HG02981 (cell line): ENCODE data around the gene JAK2.

Experiments used
- ATAC-seq: cut with Tn5 transposase; IDR thresholded peaks from one replicate; pipeline ENCODE4 v1.9.1; 2021; ENCODE audit warnings: mild to moderate bottlenecking, moderate library complexity; ENCODE audit not compliant: unreplicated experiment

JAK2 gene

DNA sequence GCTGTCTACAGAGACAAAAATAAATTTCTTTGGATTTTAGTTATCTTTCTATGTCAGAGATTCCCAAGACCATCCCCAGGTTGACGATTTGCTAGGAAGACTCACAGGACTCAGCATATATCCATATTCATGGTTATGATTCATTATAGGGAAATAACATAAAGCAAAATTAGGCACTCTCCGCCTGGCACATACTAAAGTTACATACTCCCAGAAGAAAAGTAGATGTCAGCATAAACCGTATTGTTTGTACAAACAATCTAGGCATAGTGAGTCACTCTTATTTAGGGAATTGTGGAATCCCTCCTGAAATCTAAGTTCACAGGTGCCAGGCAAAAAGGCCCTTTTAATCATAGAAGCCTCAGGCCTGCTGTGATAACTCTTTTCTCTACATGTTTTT, 137.4 kb downstream of the JAK2 start:
- ATAC-seq = no peak

DNA sequence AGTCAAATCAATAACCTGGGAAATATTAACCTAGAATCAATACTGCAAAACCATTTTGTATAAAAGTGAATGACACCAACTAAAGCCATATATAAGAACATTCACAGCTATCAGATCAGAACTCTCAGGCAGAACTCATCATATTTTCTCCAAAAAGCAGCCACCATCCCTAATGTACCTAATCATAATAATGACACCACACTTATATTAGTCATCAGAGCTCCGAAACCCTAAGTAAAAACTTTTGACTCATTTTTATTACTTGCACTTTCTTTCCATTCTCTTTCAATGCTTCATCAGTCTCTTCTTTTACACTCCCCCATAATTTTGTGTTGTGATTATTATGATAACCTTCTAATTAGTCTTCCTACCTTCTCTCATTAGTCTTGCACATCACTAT, 155.1 kb downstream of the JAK2 start:
- no peak for ATAC-seq

- ATAC-seq = no peak
Measured at GRCh38 chr9:5144217-5144616, 159.1 kb downstream of the JAK2 start.

- ATAC-seq = no peak
Measured at GRCh38 chr9:5146241-5146640, 161.2 kb downstream of the JAK2 start.
